Measurements from ENCODE around the gene MAML3.

The MAML3 gene

DNA sequence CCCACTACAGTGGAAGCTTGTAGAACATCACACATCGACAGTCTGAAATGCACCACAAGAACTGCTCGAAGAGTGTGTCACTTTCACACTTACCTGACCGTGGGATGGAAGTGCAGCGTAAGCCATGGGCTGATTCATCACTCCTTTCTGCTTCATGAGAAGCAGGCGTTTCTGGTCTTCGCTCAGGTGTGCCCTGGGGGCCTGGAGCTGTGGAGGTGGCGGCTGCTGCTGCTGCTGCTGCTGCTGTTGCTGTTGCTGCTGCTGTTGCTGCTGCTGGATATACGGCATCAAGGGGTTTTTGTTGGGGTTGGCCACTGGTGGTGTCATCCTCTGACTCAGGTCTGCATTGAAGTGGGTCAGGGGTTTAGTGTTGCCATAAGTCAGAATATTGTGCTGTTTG is 264.7 kb downstream of the MAML3 start:
- no peak for DNase-seq

DNA sequence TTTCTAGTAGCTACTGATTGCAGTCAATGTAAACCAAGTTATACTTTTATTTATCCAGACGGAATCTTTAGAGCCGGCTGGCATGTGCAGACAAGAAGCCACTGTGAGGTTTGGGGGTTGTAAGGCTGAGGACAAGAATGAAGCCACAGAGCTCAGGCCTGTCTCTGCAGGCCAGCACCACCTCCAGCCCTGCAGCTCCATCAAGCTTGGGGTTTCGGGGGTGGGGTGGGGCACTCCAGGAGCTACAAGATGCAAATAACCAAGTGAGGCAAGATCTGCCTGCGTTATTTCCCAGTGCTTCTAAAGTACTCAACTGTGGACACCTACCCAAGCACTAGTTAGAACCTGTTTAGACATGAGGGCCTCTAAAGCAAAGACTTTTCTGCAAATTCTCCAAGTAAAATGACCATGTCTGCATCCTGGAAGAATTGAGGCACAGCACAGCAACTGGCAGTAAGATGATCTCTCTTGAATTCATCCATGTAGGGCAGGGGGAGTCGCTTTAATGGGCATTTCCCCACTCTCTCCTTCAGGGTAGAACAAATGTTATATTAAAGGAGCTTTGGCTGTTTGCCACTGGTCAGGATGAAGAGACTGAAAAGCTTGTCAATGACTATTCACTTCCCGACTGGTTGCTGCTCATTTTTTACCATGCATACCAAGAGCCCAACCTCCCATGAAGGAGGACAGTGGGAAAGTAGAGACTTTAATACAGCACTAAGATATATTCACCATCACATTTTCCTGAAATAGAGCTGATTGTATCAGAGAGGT is 265.8 kb downstream of the MAML3 start:
- no peak for DNase-seq

DNA sequence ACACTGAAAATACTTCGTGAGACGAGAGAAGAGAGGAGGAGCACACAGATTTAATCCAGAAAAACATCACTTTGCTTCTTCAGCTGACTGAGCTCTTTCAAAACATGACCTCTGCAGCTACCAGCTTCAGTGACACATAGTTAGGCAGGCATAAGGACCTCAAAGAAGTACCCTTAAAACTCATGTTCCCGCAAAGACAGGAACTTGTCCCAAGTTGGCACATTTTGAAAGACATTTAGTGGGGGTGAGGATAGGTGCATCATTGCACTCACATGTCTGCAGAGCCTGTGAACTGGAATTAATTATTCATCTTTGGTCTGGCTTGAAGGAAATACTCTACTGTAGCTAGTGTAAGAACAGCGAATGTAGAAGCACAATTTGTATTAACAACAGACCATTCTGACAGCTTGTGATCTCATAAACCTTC is 266.6 kb downstream of the MAML3 start:
- no peak for DNase-seq

DNA sequence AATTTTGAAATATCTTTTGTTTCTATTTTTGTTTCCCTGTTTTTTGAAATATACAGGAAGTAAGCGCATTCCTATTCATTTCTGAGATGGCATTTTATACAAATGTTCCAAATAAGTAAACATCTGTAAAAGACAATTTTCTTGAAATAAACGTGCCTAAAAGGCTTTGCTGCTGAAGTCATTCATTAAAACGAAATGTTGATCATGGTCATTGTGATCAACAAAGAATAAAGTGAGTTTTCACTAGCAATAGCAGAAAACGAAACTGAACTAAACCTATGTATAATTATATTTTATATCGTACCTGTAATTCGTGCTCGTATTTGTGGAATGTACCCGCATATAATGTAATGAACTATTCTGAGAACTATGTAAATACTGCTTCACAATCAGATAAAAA is 267.2 kb downstream of the MAML3 start:
- DNase-seq, result no peak

DNA sequence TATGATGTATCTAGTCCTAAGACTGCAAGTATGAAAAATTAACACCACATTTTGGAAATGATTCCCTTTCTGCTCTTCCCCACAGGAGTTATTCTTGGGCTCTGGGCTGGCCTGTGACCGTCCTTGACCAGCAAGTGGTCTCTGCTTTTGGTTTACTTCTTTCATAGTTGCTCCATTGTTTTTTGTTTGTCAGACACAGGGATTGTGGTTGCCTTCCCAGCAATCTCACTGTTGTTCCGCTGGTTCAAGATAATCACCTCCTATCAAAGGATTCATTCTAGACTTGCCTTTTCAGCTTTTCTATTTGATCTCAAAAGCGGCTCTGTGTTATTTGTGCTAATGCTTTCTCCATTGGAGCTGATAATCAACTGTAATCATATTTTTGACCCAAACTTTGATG is 269.5 kb downstream of the MAML3 start:
- DNase-seq, result no peak

DNA sequence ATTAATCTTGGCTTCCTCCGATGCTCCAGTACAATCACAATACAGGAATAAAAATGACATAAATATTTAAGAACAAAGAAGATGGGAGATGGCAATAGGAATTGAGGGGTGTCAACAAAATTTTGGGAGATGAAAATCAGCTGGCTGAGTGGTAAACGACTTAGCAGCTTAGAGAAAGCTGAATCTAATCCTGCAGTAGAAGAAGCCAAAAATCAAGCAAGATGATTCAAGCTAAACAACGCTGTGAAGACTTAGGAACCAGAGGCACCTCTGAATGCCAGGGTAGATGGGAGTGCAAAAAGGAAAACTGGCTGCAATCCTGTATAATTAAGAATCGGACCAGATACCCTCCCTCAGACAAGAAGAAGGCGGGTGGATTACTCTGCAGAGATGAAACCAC is 273.1 kb downstream of the MAML3 start:
- DNase-seq, result no peak

DNA sequence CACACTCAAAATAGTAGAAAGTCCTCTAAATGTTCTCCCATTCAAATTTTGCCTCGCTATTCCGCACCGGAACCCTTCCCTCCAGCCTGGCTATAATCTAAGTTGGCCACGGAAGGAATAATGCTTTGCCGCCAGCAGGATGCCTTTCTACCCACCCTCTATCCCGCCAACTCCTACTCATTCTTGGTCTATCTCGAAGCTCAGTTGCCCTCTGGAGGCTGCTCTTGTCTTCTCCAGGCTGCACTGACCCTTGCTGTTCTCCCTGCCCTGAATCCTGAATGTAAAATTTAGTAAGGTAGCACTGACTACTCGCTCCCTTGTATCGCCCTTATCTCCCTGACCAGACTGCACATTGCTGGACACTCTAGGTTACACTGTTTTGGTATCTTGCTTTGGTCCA is 275.9 kb downstream of the MAML3 start:
- DNase-seq, result no peak

DNA sequence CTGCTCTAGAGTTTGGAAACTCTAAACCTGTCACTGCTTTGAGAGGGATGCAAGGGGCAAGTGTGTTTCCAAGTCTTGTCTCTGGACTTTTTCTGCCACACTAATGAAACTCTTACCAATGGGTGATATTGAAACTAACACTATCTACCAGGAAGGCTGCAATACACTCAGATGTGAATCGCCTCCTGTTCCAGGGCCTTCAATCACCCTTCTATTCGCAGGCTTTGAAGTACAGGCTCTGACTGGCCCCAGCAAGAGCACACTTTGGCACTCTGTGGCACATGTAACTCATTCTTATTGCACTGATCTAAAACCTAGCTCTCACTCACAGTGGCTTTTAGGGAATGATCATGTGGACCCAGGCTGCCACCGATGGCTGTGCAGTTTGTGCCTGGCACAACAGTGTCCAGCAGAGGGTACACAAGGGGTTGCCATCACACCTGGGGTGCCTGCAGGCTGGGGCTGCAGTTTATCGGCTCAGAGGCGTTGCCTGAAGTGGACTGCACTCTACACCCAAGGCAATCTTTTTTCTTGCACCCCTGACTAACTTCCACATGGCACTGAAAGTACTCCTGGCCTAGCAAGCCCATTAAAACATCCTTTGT is 277.5 kb downstream of the MAML3 start:
- DNase-seq, result no peak

DNA sequence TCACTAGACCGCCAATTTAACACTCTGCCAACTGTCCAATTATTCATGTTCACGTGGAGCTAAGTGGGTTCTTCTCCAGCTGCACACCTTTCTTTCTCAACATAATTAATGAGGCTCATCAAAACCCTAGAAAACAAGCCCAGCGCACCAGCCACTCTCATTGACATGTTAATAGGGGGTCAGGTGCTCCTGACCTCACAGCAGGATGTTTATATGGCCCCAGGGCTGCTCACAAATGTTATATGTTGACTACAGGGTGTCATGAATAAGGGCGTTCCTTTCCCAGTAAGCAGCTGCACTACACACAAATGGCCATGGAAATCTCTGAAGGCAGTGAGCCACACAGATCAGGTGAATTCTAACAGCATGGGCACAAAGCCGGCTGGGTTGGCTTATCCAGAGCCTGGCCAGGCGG is 278.6 kb downstream of the MAML3 start:
- DNase-seq, result no peak

DNA sequence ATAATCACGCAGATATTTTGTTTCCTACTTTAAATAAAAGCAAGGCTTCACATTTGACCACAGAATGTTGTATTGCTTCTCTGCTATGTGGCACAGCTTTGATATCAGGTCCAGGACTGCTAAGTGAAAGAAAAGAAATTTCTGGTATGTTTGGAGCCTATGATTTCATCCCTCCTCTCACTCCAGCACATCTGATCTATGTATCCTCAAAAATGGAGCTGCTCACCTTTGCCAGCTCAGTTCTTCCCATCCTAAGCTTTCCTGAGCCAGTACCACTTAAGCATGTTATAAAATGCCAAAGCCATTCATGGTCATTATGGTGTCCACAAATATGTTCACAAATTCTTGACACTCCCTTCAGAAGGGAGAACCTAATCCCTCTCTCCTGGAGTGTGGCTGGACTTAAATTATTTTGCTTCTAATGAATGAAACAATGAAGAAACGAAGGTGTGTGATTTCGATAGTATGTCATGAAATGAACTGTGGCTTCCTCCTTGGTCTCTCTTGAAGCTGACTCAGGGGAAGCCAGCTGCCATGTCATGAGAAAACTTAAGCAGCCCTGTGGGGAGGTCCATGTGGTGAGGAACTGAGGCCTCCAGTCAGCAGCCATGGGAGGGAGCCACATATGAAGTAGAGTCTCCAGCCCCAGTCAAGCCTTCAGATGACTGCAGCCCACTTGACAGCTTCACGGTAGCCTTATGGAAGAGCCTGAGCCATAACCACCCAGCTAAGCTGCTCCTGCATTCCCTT is 280.7 kb downstream of the MAML3 start:
- no peak for DNase-seq

DNA sequence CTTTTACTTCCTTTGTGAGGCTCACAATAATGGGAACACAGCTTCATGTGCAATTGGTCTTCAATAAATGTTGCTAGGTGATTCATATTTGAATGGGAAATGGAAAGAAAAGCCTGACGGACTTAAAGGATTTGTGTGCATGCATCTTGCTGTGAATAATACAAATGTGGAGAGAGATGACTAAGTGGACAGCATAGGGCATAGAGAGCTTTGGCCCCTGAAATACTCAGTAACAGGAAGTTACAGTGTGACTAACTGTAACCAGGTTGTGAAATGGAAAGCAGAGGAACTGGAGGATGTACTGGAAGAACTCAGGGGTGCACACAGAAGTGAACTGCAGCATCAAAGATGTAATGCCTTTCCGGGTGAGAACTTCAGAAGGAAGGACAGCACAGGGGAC is 281.7 kb downstream of the MAML3 start:
- DNase-seq, result peak; percentile 95 to 97

DNA sequence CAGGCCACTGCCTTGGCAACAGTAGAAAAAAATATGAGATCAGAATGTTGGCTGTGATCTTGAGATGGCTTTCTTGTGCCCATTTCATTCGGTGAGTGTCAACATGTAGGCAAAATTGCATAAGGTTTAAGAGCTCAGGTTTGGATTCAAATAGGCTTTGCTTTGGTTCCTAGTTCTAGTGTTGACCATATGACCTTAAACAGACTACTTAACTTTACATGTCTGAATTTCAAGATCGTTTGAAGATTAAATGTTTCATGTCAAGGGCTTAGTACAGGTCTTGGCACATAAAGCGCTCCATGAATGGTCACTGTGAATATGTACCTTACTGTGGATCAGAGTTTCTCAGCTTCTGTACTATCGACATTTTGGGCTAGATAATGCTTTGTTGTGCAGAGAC is 284.2 kb downstream of the MAML3 start:
- no peak for DNase-seq

DNA sequence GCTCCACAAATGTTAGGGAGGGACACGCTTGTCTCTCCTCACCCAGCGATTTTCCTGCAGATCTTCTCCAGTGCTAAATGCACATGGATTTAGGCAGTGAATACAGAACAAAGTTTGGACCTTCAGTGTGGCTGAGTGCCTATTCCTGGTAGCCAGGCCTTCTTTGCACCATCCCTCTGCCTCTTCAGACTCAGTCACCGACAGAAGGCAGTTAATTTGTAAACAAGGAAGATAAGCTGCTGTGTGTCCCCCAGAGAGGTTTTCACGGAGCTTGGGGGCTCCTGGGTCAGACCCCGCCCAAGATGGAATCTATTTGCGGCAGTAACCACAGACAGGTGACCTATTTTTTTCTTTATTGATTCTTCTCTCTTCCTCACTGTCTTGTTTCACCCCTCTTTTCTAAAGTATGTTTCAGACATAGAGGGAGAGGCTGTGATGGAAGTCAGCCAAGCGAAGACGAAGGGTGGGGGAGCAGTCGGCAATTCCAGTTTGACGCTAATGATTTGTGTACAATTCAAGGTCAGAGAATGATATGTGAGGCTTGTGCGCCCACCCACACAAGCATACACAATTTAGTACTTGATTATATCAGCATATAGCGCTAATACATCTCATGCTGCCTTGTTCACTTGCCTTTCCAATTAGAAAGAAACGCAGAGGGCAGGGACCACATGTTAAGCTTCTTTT is 287.6 kb downstream of the MAML3 start:
- DNase-seq, result no peak

DNA sequence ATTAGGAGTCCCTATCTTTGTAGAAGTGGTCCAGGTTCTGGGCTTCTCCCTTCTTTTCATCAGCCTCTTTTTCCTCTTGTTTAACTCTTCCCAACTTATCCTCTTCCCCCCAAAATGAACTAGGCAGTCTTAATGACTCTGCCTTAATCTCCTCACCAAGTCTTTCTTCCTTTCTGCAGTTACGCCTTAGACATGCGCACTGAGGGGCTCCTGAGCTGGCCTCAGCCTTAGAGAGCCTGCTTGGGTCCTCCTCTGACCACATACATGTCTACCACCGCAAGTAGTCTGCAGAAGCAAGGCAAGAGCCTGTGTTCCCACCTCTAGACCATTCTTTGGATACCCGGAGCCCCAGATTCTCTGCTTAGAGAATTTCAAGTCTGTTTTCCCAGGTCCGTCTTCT is 288.4 kb downstream of the MAML3 start:
- no peak for DNase-seq

DNA sequence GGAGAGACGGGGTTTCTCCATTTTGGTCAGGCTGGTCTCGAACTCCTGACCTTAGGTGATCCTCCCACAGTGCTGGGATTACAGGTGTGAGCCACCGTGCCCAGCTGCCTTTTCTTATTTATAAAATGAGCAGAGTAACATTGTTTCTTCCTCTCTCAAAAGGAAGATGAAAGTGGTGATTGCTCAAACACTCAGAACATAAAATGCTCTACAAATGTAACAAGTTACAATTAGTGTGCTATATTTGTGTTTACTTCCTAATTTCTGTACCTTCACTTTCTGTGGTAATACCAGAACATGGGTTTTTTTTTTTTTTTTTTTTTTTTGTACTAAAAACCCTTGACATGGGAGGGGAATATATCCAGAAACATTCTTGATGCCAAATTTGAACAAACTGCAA is 290.5 kb downstream of the MAML3 start:
- DNase-seq, result no peak

DNA sequence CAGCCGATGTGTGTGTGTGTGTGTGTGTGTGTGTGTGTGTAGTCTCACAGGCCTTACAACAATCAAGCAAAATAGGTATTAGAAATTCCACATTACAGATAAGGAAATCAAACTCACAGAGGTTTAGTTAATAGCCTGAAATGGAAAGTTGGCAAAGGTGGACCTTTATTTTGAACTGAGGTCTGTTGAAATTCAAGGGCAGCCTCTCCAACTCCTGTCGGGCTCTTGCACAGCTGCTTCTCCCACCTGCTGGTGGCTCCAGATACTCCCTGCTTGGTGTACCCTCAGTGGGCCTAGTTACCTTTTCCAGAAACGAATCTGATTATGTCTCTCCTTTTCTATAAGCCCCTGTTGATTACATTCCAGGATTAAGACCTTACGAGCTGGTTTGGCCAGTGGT is 292.5 kb downstream of the MAML3 start:
- DNase-seq, result no peak

DNA sequence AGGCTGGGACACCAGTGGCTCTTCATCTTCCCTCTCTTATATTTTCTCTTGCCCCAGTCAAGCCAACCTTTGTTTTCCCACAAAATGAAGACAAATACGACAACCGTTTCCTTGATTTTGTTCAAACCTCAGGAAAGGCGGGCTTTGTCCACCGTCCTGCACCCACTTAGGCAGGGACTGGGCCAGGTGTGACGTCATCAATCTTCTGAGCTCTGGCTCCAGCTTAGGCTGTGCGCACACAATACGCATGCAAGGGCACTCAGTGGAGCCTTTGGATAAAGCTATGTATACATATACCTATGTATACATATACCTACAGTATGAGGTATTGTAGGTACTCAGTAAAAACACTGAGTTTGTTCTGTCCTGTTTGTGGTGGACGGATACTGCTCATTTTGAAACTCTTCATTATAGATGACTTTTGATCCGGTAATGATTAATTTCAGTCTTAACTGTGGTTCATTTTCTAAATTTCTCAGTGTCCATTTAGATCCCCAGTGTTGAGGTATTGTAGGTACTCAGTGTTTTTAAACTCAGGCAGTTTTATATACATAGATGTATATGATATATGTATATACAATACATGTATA is 293.5 kb downstream of the MAML3 start:
- no peak for DNase-seq

DNA sequence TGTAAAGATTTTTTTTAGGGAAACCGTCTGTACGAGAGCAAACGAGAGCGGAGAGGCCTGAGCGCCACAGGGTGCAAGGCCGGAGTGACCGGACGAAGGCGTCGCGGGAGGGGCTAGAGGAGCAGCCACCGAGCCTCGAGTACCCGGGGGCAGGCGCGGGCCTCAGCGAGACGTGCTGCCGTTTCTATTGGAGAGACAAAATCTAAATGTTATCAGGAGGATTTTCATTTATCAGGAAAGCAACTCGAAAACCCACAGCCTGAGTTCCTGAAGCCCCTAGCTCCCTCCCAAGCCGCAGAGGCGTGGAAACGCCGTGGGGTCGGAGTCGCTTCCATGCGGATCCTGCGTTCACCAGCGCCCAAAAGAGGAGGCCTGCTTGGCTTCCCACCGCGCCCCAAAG is 294.1 kb downstream of the MAML3 start:
- DNase-seq, result no peak

DNA sequence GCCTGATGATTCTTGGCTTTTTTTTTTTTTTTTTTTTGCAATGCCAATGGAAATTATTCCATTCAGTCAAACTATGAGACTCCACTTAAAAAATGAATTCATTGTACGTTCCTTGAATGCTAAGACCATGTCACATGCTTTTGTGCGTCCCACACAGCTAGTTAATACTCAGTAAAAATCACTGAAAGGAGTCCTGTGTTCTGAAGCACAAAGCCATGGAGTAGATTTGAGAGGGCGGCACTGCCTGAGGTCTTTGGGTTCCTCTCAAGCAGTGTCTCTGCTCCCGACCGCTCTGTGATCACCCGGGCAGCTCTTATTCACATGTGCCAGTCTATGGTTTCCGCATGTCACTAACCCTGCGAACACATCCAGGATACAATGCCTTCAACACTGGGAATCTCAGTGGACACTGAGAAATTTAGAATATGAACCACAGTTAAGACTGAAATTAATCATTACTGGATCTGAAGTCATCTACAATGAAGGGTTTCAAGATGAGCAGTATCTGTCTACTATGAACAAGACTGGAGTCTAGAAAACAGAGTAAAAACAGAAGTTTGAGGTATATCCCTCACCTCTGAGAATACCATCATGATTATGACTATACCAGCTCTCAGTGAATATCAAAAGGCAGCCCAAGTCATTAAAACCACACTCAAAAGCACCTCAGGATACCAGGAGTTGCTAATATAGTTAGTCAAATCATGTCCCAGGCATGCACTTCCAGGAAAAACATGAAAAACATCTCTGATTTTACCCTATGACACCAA is 295.4 kb downstream of the MAML3 start:
- DNase-seq, result no peak

DNA sequence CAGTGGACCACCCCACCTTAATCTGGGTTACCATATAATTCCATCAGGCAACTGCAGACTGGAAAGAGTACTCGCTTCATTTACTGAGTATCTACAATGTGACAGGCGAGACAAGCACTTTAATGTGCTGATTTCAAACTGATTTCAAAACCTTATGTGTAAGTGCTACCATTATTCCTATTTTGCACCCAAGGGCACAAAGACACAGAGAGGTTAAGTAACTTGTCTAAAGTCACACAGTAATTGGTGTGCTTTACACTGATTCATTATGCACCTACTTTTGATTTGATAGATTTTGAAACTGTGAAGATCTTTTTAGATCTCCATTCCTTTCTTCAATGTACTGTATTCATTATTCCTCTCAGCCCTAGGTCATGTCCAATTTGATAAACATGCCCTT is 296.0 kb downstream of the MAML3 start:
- DNase-seq, result no peak

DNA sequence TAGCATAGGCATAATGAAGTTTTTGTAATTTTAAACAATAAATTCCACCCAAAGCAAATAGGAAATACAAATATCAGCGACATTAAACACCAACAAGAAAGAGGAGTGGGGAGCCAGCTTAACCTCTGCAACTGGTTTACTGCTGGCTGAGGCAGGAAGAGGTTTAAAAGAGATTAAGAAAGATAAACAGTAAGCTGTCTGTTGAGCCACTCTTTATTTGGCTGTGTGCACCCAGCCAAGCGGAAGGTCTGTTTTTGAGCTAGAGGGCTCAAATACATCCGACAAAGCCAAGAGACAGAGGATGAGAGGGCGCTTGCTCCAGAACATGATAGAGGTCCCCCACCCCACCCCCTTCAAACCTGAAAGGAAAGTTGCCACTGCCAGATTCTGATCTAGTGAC is 297.0 kb downstream of the MAML3 start:
- peak in 1 of 2 experiments; percentile 25 for DNase-seq

DNA sequence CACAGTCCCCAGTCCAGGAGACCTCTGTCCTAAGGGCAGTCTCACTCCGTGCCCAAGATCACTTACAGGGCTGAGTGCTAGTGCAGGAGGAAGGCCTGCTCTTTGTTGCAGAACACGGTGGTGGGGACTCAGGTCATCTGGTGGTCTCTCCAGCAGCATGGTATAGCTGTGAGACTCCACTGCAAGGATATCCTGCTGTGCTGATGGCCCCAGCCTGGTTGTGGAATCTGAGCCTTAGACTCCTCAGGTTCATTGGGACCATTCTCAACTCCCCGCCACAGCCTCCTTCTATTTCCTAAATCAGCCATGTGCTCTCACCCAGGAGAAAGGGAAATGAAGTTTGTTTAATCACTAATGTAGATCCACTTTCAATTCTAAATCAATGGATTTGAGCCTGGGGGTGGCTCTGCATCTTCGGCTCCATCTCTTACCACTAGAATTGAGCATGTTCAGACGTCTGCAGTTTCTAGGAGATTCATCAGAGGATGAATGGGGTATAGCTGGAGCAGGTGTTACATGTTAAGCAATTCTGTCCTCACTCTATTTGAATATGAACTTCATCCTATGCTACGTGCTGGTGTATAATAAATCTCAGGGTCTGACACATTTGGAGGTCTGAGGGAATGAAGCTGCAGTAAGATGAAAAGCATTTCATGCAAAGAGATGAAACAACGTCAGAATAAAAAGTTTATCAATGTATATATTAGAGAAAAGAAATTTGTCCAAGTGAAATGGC is 299.1 kb downstream of the MAML3 start:
- no peak for DNase-seq
